ENCODE data around the gene STK16. TPM values are rescaled to one million over a fixed set of nuclear protein-coding genes. Genes with fewer than 3 reads are reported as not detected.

The STK16 gene
- polyA plus RNA-seq, 1 donor from 2014 or later, result 64.9 TPM

DNA sequence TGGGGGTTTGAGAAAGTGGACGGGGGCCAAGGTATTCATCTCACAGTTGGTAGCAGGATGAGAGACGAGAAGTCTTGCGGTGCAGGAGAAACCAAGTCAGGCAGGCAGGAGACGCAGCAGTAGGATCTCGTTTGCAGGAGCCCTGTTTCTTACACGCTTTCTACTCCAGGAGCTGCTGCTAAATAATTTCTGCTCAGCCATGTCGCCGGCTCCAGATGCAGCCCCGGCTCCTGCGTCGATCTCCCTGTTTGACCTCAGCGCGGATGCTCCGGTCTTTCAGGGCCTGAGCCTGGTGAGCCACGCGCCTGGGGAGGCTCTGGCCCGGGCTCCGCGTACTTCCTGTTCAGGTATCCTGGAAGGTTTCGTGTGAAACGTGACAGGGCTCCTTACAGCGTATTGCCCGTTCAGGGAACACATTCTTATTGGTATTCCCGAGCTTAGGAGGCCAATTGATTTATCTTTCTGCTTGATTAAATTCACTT is 15.2 kb upstream of the STK16 start:
- H2AFZ ChIP-seq (ENCODE audit: low read depth, low read length), result no peak overlapping the region
- no peaks in the 10 kb centered on the region for H3K9me3 ChIP-seq (ENCODE audit: low read length)
- H3K79me2 ChIP-seq (replicated peaks; ENCODE audit: insufficient read depth, low read length), result peaks cover 17% of the 10 kb centered on the region
- peaks cover 6% of the 10 kb centered on the region for H3F3A ChIP-seq (ENCODE audit: insufficient read depth, low read length, poor library complexity, severe bottlenecking)
- no peaks in the 10 kb centered on the region for H3K36me3 ChIP-seq (ENCODE audit: insufficient read depth, low read length)
- peak overlapping the region; percentile 96 for H3K27ac ChIP-seq (ENCODE audit: low read length)
- no peaks in the 10 kb centered on the region for H3K9me2 ChIP-seq (ENCODE audit: insufficient read depth, low read length)
- H3K4me3 ChIP-seq (ENCODE audit: low read length), result peak overlapping the region; percentile 78
- H3K9ac ChIP-seq (ENCODE audit: low read length), result peak overlapping the region; percentile 74
- no peaks in the 10 kb centered on the region for H3K27me3 ChIP-seq (ENCODE audit: insufficient read depth, low read depth, low read length)
- peak overlapping the region; percentile 76 for H3K4me2 ChIP-seq (ENCODE audit: low read length)
- TF ChIP-seq POLR2AphosphoS5 (IDR thresholded peaks at IDR 0.05) (no peak), TAF1 (IDR thresholded peaks at IDR 0.05; ENCODE audit: low read depth) (no peak), RAD21 (conservative IDR thresholded peaks at IDR 0.05) (peak; percentile 48), SMC3 (conservative IDR thresholded peaks at IDR 0.05; ENCODE audit: poor library complexity) (no peak), MXI1 (conservative IDR thresholded peaks at IDR 0.05; ENCODE audit: poor library complexity, severe bottlenecking) (peak; percentile 87), EZH2 (IDR thresholded peaks at IDR 0.05; ENCODE audit: borderline replicate concordance, insufficient read depth, low read length, poor library complexity, severe bottlenecking) (no peak), EP300 (conservative IDR thresholded peaks at IDR 0.05; ENCODE audit: poor library complexity, severe bottlenecking) (no peak)
- TF ChIP-seq, protein P1, sequence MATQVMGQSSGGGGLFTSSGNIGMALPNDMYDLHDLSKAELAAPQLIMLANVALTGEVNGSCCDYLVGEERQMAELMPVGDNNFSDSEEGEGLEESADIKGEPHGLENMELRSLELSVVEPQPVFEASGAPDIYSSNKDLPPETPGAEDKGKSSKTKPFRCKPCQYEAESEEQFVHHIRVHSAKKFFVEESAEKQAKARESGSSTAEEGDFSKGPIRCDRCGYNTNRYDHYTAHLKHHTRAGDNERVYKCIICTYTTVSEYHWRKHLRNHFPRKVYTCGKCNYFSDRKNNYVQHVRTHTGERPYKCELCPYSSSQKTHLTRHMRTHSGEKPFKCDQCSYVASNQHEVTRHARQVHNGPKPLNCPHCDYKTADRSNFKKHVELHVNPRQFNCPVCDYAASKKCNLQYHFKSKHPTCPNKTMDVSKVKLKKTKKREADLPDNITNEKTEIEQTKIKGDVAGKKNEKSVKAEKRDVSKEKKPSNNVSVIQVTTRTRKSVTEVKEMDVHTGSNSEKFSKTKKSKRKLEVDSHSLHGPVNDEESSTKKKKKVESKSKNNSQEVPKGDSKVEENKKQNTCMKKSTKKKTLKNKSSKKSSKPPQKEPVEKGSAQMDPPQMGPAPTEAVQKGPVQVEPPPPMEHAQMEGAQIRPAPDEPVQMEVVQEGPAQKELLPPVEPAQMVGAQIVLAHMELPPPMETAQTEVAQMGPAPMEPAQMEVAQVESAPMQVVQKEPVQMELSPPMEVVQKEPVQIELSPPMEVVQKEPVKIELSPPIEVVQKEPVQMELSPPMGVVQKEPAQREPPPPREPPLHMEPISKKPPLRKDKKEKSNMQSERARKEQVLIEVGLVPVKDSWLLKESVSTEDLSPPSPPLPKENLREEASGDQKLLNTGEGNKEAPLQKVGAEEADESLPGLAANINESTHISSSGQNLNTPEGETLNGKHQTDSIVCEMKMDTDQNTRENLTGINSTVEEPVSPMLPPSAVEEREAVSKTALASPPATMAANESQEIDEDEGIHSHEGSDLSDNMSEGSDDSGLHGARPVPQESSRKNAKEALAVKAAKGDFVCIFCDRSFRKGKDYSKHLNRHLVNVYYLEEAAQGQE (IDR thresholded peaks at IDR 0.05; ENCODE audit: borderline replicate concordance), result no peak
- TF ChIP-seq, protein P2, sequence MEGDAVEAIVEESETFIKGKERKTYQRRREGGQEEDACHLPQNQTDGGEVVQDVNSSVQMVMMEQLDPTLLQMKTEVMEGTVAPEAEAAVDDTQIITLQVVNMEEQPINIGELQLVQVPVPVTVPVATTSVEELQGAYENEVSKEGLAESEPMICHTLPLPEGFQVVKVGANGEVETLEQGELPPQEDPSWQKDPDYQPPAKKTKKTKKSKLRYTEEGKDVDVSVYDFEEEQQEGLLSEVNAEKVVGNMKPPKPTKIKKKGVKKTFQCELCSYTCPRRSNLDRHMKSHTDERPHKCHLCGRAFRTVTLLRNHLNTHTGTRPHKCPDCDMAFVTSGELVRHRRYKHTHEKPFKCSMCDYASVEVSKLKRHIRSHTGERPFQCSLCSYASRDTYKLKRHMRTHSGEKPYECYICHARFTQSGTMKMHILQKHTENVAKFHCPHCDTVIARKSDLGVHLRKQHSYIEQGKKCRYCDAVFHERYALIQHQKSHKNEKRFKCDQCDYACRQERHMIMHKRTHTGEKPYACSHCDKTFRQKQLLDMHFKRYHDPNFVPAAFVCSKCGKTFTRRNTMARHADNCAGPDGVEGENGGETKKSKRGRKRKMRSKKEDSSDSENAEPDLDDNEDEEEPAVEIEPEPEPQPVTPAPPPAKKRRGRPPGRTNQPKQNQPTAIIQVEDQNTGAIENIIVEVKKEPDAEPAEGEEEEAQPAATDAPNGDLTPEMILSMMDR (IDR thresholded peaks at IDR 0.05; ENCODE audit: poor library complexity, severe bottlenecking), result no peak
- H4K20me1 ChIP-seq (ENCODE audit: insufficient read depth), result no peaks in the 10 kb centered on the region

DNA sequence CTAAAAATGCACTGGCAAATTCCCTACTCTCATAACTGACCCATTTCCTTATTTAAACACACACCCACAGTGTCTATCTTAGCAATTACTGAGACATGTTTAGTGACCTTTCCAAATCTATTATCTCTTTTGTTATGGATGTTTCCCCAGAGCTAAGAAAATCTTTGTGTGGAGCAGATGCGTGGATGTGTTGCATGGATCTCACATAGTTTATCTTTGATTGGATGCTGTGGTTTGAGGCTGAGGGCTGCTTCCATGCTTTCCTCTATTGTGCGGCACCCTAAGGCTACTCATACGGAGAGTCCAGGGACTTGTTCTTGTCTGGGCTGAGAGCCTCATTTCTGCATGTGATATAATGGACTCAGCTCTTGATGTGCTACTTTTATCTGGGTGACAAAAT is 10.9 kb upstream of the STK16 start:
- Histone ChIP-seq H3K27ac (ENCODE audit: low read length) (no peak overlapping the region), H3K9me2 (ENCODE audit: insufficient read depth, low read length) (no peaks in the 10 kb centered on the region), H3K9me3 (ENCODE audit: low read length) (no peaks in the 10 kb centered on the region), H2AFZ (ENCODE audit: low read depth, low read length) (no peak overlapping the region), H3K36me3 (ENCODE audit: insufficient read depth, low read length) (no peaks in the 10 kb centered on the region), H3K4me3 (ENCODE audit: low read length) (no peak overlapping the region), H3K4me2 (ENCODE audit: low read length) (no peak overlapping the region), H3F3A (ENCODE audit: insufficient read depth, low read length, poor library complexity, severe bottlenecking) (peaks cover 6% of the 10 kb centered on the region), H3K27me3 (ENCODE audit: insufficient read depth, low read depth, low read length) (no peaks in the 10 kb centered on the region), H3K9ac (ENCODE audit: low read length) (no peak overlapping the region), H3K79me2 (replicated peaks; ENCODE audit: insufficient read depth, low read length) (peaks cover 7% of the 10 kb centered on the region), H4K20me1 (ENCODE audit: insufficient read depth) (no peaks in the 10 kb centered on the region)
- no peak for TF ChIP-seq RAD21 (conservative IDR thresholded peaks at IDR 0.05)
- TF ChIP-seq, protein P2 (IDR thresholded peaks at IDR 0.05; ENCODE audit: poor library complexity, severe bottlenecking), result no peak
- no peak for TF ChIP-seq EP300 (conservative IDR thresholded peaks at IDR 0.05; ENCODE audit: poor library complexity, severe bottlenecking)
- no peak for TF ChIP-seq MXI1 (conservative IDR thresholded peaks at IDR 0.05; ENCODE audit: poor library complexity, severe bottlenecking)
- TF ChIP-seq POLR2AphosphoS5 (IDR thresholded peaks at IDR 0.05), result no peak

Measured in neural cell (in vitro differentiated cells).